Hematopoietic multipotent progenitor cell treated with erythropoietin and hydrocortisone succinate and interleukin-3 and kit ligand, for 17 days (in vitro differentiated cells): Measurements from ENCODE around the gene ATP8A2.
"Not testable (repeated sequence)": the region's sequence is repeated elsewhere in the genome, so short reads cannot be mapped to it uniquely, and the experiment has no call there.

Source experiments
- DNase-seq: peaks from one replicate; pipeline ENCODE4 v3.0.0-alpha.2; 2015; ENCODE audit warnings: low spot score

ATP8A2 gene

DNA sequence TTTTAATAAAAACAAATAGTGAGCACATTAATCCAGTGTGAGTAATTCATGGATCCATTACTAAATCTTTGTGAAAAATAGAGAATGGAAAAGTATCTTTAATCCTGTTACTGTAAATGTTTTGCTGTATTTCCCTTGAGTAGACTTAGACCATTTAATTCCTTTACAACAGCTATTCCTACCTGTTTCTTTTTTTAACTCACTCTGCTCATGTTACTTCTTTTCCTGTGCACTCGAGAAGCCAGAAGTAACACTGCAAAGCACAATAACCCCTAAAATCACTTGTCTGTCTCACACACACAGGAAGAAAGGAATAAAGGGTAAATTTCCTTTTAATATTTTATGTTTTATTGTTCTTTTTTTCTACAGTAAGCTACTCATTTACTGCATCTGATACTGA lies 435.8 kb downstream of the ATP8A2 start:
- no peak for DNase-seq

DNA sequence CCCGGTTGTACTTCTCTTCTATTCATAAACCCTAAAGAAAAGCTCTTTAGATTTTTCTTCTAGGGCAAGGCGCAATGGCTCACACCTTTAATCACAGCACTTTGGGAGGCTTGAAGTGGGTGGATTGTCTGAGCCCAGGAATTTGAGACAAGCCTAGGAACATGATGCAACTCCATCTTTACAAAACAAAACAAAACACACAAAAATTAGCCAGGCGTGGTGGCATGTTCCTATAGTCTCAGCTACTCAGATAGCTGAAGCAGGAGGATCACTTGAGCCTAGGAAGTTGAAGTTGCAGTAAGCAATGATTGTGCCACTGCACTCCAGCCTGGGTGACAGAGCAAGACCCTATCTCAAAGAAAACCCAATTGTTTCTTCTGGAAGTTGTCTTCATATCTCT lies 439.7 kb downstream of the ATP8A2 start:
- DNase-seq, result no peak

DNA sequence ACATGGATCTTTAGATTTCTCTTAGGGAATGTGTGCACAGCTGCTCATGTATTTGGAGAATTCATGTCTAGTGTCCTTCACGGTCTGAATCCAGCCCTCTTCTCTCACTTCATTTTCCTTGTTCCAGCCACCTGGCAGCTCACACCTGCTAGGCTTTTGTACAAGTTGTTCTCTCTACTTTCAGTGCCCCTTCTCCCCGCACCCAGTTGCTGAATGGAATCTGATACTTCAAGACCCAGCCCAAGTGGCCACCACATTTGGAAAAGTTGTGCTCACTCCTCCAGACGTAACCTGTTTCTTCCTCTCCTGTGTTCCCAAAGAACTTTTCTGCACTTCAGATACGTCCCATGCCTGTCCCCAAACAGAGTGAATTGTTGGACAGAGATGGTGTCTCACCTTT lies 444.5 kb downstream of the ATP8A2 start:
- DNase-seq, result no peak

DNA sequence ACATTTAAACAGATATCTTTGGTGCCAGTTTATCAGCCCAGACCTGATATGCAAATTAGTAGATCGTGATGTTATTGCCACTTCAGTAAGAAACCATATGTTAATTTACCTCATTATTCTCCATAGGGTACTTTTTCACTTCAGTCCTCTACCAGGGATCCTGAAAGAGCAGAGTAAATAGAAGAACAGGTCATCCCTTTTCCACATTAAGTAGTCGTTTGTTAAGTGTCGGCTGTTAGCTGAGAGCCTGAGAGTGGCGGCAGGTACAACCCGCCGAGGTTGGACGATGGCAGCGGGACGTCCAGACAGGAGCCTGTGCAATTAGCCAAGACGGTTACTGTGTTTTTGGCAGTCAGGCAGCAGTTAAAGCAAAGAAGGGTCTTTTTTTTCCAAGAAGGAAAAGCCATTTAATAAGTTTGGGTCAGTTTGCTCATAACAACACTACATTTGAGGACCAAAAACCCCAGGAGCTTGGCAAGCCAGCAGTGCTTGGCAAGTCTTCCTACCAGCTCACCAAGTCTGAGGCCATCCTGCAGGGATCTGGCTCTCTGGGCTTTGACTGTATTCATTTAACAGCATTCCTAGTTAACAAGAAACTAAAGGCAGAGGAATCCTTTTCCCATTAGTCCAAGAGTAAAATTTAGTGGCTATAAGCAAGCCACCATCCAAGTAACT lies 448.2 kb downstream of the ATP8A2 start:
- DNase-seq, result no peak

DNA sequence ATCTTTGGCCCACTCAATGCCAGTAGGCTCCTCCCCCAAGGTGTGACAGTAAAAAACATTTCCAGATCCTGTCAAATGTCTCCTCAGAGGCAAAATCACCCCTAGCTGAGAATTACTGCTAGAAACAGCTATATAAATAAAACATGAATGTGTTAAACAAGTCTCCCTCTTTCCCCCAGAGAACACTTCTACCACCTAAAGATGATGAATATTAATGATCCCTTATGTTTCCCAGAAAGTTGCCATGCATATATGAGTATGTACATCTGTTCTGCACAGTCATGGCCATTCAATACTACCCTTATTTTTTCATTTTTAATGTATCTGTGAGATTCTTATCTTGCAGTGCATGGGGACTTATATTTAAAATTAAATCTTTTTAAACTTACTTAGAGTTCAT lies 450.0 kb downstream of the ATP8A2 start:
- DNase-seq, result no peak

DNA sequence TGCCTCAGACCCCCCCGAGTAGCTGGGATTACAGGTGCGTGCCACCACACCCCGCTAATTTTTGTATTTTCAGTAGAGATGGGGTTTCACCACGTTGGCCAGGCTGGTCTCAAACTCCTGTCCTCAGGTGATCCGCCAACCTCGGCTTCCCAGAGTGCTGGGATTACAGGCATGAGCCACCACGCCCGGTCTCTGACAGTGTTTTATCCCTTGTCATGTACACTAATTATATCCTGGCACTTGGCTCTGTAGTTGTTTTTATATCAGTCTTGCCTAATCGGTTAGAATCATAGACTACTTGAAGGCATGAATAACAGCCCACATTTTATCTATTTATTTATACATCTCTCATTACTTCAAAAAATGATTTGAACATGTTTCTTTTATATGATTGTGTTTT lies 455.4 kb downstream of the ATP8A2 start:
- not testable (repeated sequence) for DNase-seq

DNA sequence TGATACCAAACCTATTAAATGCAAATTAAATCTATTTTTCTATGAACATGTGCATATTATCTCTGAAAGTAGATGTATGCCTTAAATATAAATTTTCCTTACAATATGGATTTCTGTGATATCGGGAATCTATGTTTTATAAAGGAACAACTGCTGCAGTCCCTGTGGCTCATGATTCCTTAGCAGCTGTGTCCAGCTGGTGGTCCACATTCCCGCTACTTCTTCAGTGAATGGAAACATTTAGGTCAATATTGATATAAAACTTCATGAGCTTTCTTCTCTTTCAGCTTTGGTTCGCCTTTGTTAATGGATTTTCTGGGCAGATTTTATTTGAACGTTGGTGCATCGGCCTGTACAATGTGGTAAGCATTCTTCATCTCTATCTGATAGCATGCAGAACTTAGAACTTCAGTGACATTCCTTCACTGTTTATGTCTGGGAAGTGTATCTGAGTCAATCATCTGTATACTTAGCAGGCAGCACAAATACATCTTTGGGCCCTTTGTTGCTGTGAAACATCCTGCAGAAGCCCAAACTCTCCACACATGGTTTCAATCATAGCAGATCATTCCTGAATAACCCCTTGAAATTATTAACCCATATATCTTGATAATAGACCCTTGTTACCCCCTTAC lies 456.2 kb downstream of the ATP8A2 start:
- DNase-seq, result no peak

DNA sequence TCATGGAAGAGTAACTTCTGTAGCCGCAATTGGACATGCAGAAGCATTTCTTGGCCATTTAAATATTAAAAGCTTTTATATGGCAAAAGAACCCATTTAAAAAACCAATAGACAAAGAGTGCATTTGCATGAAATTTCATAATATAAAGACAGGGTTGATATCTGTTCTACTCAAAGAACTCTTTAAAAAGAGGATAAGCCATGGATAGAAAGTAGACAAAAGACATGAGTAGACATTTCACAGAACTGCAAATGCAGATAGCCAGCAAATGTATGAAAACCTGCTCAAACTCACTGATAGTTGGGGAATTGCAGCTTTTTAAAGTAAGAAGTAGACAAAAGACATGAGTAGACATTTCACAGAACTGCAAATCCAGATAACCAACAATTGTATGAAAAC lies 462.0 kb downstream of the ATP8A2 start:
- DNase-seq, result no peak

DNA sequence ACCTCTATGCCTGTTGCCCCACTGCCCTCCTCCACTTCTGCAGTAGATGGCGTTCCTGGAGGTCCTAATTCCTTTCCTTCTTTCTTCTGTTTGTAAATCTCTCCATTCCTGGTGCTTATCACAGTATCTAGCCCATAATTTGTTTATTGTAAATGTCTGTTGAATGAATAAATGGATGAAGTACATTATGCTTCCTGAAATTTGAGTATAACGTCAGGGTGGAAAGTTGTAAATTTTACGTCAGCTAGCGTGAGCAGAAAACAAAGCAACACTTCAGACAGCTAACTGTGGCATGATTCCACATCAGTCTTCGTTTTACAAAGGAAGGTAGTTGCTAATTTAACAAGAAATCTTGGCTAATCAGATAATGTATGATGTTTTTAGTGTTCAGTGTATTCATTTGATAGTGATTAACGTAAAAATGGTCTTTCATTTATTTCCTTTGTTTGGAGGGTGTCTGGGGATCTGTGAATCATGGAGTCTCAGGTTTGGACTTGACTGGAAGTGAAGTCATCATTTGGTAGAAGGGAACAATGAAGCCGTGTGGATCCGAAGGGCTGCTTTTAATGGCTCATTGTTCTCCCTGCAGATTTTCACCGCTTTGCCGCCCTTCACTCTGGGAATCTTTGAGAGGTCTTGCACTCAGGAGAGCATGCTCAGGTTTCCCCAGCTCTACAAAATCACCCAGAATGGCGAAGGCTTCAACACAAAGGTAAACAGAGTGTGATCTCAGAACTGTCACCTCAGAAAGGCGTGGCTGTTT lies 465.0 kb downstream of the ATP8A2 start:
- DNase-seq, result no peak

DNA sequence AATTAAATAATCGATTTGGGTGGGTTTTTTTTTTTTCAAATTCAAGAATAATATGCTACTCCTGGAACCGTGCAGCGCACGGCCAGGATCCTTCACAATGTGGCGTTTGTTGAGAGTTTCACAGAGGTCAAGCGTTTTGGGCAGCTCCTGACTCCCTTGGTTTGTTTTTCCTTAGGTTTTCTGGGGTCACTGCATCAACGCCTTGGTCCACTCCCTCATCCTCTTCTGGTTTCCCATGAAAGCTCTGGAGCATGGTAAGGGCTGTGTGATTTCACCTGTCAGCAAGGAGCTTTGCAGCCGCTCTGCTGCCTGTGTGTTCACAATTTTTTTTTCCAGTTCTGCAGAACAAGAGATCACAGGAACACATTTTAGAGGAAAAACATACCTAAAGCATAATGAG lies 467.6 kb downstream of the ATP8A2 start:
- no peak for DNase-seq

DNA sequence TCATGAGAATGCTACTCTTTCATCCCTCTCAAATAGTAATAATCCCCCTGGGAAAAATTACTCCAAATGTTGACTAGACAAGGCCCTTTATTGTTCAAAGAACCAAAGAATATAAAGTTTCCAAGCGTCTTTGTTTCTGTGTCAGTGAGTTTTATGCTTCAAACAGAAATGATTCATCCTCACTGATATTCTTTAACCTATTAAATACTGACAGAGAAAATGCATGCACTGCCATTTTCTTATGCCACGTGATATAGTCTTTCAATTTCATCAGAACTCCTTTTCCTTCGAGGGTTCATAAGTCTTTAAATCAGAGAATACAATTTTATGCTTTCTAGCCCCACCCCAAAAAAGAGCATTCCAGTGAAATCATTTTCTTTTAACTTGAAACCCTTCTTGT lies 468.5 kb downstream of the ATP8A2 start:
- DNase-seq, result no peak

DNA sequence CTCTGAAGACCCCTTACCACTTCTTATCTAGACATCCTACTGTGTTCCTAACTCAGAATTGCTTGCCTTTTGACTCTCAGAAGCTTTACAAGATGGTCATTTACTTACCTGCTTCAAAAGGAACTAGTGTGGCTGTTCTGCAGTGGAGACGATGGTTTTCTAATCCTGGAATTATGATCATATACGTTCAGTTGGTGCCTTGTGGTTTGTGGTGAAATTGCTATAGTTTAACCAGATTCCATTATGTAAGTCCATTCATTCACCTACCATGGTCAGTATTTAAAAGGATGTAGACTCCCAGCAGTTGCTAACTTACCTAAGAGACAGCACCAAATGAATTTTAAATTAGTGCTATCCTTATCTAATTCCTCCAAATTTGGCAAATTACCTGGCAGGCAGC lies 469.2 kb downstream of the ATP8A2 start:
- no peak for DNase-seq

DNA sequence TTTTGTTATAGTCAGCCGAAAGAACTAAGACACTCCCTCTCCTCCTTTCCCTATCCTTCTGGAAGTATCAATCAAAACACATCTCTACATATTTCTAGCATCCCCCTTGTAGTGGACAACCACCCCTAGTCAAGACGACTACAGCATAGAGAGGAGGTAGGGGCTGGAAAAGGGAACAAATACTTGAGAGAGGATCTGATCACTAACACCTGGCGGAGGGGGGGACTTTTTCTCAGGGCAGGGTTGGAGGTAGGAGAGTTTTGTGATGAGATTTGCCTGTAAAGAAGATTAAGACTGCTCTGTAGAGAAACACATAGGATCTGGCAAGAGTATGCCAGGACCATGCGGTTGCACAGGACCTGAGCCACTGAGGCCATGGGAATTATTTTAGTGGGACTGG lies 471.9 kb downstream of the ATP8A2 start:
- DNase-seq, result no peak

DNA sequence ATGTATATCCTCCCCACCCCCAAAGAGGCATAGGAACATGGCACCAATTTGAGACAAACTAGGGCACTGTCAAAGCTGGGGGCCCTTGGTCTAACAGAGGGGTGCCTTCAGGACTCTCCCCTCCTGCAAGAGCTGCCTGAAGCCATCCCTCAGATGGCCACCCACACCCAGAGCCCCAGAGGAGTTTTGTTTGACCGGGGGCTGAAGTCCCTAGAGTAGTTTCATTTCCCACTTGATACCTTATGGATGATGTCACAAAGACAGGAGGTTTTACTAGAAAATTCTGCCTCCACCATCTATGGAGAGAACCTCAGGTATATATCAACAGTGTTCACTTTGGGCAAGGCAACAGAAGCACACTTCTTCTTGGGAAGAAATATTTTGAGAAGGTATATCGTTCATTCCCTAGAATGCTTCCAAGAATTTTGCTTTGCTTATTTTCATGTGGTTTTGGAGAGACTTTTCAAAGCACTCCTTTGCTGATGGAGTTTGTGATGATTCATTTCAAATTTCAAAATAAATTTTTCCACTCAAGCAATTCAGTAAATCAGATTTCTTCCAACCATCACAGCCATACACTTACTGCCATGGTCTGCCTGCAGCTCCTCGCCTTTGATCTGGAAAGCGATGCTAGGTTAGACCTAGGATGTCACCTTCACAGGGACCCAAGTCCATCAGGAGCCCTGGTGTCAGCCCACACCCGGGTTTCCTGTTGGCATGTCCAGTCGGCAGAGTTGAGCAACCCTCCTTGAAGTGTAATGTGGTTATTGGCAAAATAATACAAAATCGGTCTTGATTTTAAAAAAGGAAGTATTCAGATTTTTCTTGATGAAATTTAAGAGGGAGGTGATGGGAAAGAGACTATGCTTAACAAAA lies 473.0 kb downstream of the ATP8A2 start:
- no peak for DNase-seq

DNA sequence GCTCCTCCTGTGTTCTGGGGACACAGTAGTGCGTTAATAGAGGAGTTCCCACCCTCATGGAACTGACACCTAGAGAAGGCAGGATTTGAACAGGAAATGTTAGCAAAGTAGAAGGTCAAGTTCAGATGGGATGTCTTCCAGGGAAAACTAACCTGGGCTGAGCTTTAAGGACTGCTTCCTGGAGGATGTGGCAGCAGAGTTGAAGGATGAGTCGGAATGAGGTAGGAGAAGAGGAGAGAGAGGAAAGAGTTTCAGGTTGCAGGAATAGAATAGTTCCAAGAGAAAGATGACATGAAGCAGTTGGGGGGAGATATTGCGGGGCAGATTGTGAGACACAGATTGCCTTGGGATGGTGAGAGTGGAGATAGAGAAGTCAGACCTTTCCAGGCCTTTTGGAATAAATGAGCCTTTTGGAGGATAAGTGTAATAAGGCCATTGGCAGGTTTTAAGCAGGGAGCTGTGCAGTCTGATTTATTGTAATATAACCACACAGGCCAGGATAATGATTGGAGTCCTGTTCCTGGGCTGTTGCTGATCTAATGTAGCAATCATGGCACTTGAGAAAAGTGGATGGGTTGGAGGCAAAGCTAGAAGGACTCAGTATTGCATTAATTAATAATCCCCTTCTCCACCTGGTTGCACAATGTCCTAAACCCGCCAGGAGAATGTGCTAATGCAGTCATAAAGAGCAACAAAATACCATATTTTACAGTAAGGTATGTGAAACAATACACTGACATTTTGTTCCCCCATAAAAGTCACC lies 474.6 kb downstream of the ATP8A2 start:
- no peak for DNase-seq

DNA sequence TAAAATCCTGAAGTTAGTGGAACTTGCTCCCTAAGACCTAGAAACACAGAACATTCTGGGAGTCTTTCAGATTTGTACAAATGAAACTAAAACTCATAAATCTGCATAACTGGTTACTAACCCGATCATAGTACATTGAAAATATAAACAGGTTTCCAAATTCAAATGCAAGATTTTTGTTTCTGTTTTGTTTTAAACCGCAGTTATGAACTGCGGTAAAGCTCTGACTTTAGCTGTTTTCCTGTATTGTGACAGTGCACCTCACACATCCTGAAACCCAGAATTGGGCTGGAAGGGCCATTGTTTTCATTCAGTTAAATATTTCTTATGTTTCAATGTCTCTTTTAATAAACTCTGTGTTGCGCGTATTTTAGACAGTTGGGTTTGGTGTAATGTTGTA lies 475.4 kb downstream of the ATP8A2 start:
- DNase-seq, result no peak

DNA sequence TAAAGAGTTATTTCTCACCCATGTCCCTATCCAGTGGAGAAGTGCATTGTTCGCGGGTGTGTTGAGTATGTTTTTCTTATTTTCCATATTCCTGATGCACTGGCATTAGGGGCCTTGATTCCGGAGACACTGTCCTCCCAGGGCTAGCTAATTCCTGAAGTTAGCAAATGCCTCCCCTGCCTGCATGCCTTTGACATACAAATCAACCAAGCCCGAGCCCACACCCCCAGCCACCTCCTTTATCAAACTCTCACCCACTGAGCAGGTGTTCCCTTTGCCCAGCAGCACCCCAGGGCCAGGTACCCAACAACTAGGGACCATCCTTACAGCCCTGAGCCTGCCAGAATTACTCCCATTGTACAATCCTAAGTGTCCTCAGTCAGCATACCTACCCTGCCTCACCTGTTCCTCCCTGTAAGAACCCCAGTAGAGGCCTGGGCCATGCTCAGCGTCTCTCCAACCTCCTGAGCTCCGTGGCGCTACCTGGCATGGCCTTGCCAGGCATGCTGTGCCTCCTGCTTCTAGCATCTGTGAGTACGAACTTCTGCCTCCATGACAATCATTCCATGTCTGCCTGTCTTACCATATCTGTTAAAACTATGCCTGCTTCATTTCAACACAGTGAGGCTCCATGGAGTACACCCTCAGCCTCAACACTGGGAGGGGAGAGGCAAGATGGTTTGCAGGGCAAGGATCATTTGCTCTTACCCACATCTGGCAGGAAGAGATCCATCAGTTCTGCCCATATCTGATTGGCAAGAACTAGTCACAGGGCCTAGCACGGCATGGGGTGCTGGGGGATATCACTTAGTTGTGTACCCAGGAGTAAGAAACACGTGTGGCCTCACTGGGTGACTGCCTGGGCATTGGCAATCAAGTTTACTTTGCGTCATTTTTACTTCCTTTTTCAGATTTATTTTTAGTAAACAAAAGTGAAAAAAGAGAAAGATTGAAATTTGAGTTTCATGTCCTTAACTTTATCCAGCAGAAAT lies 476.2 kb downstream of the ATP8A2 start:
- no peak for DNase-seq

DNA sequence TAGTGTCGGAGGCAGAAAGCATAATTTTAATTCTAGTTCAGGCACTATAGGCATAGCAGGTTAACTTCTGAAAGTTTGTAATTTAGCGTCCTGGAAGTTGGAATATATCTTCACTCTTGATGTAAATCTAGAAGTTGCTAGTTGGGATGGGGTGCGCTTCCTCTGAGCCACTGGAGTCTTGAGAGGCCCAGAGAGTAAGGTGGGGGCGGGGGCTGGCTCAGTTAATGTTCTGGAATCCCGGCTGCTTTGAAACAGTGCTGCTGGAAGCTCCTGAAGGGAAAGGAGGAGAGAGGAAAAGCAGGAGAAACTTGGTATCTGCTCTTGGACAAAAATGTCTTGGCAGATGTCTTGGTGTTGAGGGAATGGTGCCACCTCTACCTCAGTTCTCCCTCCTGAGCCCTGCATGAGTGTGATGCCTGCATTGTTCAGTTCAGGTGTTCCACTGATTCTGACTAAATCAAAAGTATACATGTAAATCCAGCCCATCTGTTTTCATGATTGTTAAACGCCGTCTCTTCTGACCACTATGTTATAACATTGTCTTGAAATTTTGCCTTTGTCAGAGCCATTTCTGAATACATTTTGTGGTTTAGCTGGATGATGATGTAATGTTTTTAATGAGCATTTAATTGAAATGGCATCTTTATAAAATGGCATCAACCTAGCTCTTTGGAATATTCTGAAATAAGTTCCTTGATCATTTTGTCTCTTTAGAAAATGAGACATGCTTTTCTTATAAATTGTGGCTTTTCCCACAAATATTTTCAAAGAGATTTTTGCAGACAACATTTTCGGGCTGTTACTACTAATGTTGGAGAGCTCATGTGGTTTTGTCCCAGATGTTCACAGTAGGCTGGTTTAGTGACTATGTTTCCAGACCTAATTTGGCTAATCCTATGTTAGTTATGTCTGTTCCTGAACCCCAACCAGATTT lies 477.3 kb downstream of the ATP8A2 start:
- DNase-seq, result no peak

DNA sequence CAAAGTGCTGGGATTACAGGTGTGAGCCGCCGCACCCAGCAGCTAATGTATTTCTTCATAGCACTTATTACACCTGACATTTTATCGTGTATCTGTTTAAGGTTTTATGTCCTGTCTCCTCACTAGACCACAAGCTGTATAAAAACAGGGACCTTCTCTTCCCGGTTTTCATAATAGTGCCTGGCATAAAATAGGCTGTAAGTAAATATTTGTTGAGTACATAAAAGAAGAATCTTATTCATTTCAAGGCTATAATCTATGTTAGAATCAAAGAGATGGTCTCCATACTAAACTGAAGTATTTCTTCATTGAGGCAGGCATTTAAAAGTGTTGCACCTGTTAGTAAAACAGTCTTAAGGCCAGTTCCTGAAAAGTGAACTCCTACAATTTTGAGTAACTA lies 486.1 kb downstream of the ATP8A2 start:
- DNase-seq, result no peak
